Measurements from ENCODE around the gene NLGN1.

The NLGN1 gene

GRCh38 chr3:174046311-174046710, 648.8 kb downstream of the NLGN1 start:
- no peak for ATAC-seq (replicated peaks)
- H3K27me3 Mint-ChIP-seq, result no peaks in the 10 kb centered on the region

GRCh38 chr3:174049472-174049871, 651.9 kb downstream of the NLGN1 start:
- no peak for ATAC-seq (replicated peaks)
- Mint-ChIP-seq H3K27ac (no peak overlapping the region), H3K4me1 (ENCODE audit: low read depth in 2 of 2) (no peaks in the 10 kb centered on the region), H3K27me3 (no peaks in the 10 kb centered on the region), H3K36me3 (ENCODE audit: insufficient read depth) (no peaks in the 10 kb centered on the region), H3K9me3 (peaks cover 8 to 13% of the 10 kb centered on the region in 2 donors), H3K4me3 (no peak overlapping the region)
- DNase-seq, result no peak

More at GRCh38 chr3:174046311-174046710, 648.8 kb downstream of the NLGN1 start:
- Mint-ChIP-seq H3K4me1 (ENCODE audit: low read depth in 2 of 2) (no peaks in the 10 kb centered on the region), H3K9me3 (peaks cover 9 to 19% of the 10 kb centered on the region in 2 donors), H3K36me3 (ENCODE audit: insufficient read depth) (no peaks in the 10 kb centered on the region), H3K27ac (no peak overlapping the region), H3K4me3 (no peak overlapping the region)
- no peak for DNase-seq

DNA sequence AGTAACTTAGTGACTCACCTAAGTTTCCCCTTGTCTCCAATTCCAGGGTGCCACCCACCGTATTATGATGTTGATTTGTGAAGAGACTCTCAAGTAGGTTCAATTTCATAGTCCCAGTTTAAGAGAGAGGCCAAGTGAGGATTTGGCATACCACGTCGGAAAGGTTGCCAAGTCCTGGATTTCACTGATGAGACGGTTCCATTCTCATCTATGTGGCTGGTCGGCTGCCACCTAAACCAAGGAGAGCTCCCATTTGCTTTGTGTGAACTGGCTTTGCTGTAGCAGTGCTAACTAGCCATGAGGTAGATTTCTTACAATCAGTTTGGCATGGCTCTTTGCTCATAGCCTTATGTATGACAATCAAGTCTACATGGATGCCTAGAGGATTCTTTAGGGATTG, 653.6 kb downstream of the NLGN1 start:
- H3K36me3 Mint-ChIP-seq (ENCODE audit: insufficient read depth), result no peaks in the 10 kb centered on the region
- no peaks in the 10 kb centered on the region for H3K27me3 Mint-ChIP-seq
- ATAC-seq (replicated peaks), result no peak
- H3K27ac Mint-ChIP-seq, result no peak overlapping the region
- DNase-seq, result no peak
- no peak overlapping the region for H3K4me3 Mint-ChIP-seq
- peaks cover 8 to 18% of the 10 kb centered on the region in 2 donors for H3K9me3 Mint-ChIP-seq
- no peaks in the 10 kb centered on the region for H3K4me1 Mint-ChIP-seq (ENCODE audit: low read depth in 2 of 2)

DNA sequence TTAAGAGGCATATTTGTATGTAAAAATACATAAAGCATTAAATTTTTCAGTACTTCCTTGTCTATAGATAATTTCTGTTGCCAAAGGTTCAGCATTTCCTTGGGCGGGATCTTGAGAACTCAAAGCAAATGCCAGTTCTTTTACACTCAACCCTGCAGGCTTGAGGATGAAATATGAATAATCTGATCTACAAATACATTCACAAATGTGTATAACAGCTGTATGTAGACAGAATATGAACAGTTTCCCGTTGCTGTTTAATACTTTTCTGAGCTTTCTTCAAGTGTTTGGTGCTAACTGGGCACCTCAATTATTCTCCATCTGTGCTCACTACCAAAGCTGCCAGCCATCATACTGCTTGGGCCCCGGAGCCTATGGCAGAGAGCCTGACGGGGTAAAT, 661.3 kb downstream of the NLGN1 start:
- no peaks in the 10 kb centered on the region for H3K27me3 Mint-ChIP-seq
- ATAC-seq (replicated peaks) (no peak), DNase-seq (no peak)
- H3K9me3 Mint-ChIP-seq, result peaks cover 10% of the 10 kb centered on the region in 2 donors
- H3K4me1 Mint-ChIP-seq (ENCODE audit: low read depth in 2 of 2), result no peaks in the 10 kb centered on the region
- no peak overlapping the region for H3K27ac Mint-ChIP-seq
- no peak overlapping the region for H3K4me3 Mint-ChIP-seq
- no peaks in the 10 kb centered on the region for H3K36me3 Mint-ChIP-seq (ENCODE audit: insufficient read depth)

GRCh38 chr3:174060431-174060830, 662.9 kb downstream of the NLGN1 start:
- DNase-seq (no peak), ATAC-seq (replicated peaks) (no peak)
- H3K36me3 Mint-ChIP-seq (ENCODE audit: insufficient read depth), result no peaks in the 10 kb centered on the region
- no peak overlapping the region for H3K27ac Mint-ChIP-seq
- H3K4me3 Mint-ChIP-seq, result no peak overlapping the region
- H3K9me3 Mint-ChIP-seq, result peaks cover under 1 to 6% of the 10 kb centered on the region in 2 donors
- H3K4me1 Mint-ChIP-seq (ENCODE audit: low read depth in 2 of 2), result no peaks in the 10 kb centered on the region
- H3K27me3 Mint-ChIP-seq, result no peaks in the 10 kb centered on the region

DNA sequence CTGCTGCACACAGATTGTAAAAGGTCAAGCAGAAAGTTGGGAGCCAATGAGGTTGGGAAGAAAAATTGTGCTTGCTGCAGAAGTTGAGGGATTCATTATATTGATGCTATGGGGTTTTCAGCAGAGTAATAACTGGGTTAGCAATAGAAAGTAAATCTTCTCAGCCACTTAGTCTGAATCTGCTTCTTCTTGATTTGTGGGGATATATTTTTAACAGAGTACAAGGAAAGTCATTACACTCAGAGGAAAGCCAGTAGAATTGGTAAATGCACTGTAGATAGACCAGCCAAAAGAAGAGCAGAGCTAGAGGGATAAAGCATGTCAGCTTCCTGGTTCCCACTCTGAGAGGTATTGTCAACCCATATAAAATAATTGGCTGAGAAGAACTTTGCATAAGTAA, 663.6 kb downstream of the NLGN1 start:
- H3K27ac Mint-ChIP-seq, result no peak overlapping the region
- H3K4me3 Mint-ChIP-seq, result no peak overlapping the region
- no peaks in the 10 kb centered on the region for H3K36me3 Mint-ChIP-seq (ENCODE audit: insufficient read depth)
- peaks cover 0 to 6% of the 10 kb centered on the region in 2 donors for H3K9me3 Mint-ChIP-seq
- ATAC-seq (replicated peaks) (no peak), DNase-seq (no peak)
- H3K4me1 Mint-ChIP-seq (ENCODE audit: low read depth in 2 of 2), result no peaks in the 10 kb centered on the region
- H3K27me3 Mint-ChIP-seq, result no peaks in the 10 kb centered on the region

DNA sequence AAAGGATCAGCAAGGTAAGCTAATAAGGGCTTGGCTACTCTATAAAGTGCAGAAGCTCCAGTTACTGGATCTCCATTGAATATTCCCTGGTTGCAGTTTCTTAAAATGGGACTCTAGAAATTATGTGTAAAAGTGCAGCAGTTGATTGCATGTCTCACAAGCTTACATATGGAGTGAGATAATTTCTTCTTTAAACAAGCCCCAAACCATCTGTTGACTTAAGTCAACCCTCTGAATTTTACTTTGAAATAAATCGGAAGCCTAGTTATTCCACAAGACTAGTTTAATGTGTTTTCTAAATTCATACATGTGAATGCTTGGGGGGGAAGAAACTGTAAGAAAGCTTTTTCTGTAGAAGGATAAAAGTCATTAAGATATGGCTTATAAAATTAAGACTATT, 664.2 kb downstream of the NLGN1 start:
- H3K27me3 Mint-ChIP-seq, result no peaks in the 10 kb centered on the region
- ATAC-seq (replicated peaks), result no peak
- H3K4me3 Mint-ChIP-seq, result no peak overlapping the region

DNA sequence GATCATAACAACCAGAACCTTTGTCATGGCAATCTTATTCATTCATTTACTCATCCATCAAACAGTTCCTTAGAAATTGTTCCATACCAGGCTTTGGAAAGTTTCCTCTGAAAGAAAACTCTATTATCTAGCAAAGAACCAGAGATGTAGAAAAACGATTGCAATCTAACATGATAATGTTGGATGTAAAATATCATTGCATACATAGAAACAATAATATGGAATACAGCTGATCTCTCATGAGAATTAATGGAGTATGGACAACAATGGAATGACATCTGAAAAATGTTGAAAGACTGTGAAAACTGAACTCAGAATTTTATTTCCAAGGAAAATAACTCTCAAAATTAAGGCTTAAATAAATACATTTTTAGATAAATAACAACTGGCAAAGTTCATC, 665.4 kb downstream of the NLGN1 start:
- no peak overlapping the region for H3K4me3 Mint-ChIP-seq
- H3K36me3 Mint-ChIP-seq (ENCODE audit: insufficient read depth), result no peaks in the 10 kb centered on the region
- H3K4me1 Mint-ChIP-seq (ENCODE audit: low read depth in 2 of 2), result no peaks in the 10 kb centered on the region
- no peak for DNase-seq
- H3K27ac Mint-ChIP-seq, result no peak overlapping the region
- ATAC-seq (replicated peaks), result no peak
- no peaks in the 10 kb centered on the region for H3K27me3 Mint-ChIP-seq
- peaks cover 0 to 4% of the 10 kb centered on the region in 2 donors for H3K9me3 Mint-ChIP-seq

More for the DNA sequence above, 664.2 kb downstream of the NLGN1 start:
- peaks cover 0 to 6% of the 10 kb centered on the region in 2 donors for H3K9me3 Mint-ChIP-seq
- no peaks in the 10 kb centered on the region for H3K4me1 Mint-ChIP-seq (ENCODE audit: low read depth in 2 of 2)
- H3K27ac Mint-ChIP-seq, result no peak overlapping the region
- no peak for DNase-seq
- no peaks in the 10 kb centered on the region for H3K36me3 Mint-ChIP-seq (ENCODE audit: insufficient read depth)

DNA sequence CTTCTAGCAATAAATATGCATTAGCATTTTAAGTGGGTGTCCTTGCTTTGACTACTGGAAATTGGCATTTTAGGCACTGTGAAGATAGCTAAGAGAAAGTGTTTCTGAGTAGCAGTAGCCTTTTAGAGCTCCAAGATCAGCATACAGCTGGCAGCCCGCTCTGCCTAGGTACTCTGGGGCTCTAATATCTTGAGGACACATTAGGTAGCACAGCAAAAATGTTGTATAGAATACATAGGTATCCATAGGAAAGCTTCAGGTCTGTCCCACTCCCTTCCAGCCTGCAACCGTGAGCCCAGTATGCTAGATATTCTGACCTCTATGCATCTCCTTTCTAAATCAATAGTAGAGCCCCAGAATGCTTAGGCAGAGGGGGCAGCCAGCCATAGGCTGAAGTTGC, 670.5 kb downstream of the NLGN1 start:
- ATAC-seq (replicated peaks) (no peak), DNase-seq (no peak)
- Mint-ChIP-seq H3K27me3 (no peaks in the 10 kb centered on the region), H3K4me1 (ENCODE audit: low read depth in 2 of 2) (no peaks in the 10 kb centered on the region), H3K4me3 (no peak overlapping the region), H3K27ac (no peak overlapping the region), H3K36me3 (ENCODE audit: insufficient read depth) (no peaks in the 10 kb centered on the region), H3K9me3 (peaks cover 4 to 20% of the 10 kb centered on the region in 2 donors)

GRCh38 chr3:174072675-174073074, 675.1 kb downstream of the NLGN1 start:
- DNase-seq, result no peak
- no peak overlapping the region for H3K27ac Mint-ChIP-seq
- no peak overlapping the region for H3K4me3 Mint-ChIP-seq
- no peaks in the 10 kb centered on the region for H3K4me1 Mint-ChIP-seq (ENCODE audit: low read depth in 2 of 2)
- no peak for ATAC-seq (replicated peaks)
- H3K36me3 Mint-ChIP-seq (ENCODE audit: insufficient read depth), result no peaks in the 10 kb centered on the region
- peaks cover 6 to 20% of the 10 kb centered on the region in 2 donors for H3K9me3 Mint-ChIP-seq
- no peaks in the 10 kb centered on the region for H3K27me3 Mint-ChIP-seq

DNA sequence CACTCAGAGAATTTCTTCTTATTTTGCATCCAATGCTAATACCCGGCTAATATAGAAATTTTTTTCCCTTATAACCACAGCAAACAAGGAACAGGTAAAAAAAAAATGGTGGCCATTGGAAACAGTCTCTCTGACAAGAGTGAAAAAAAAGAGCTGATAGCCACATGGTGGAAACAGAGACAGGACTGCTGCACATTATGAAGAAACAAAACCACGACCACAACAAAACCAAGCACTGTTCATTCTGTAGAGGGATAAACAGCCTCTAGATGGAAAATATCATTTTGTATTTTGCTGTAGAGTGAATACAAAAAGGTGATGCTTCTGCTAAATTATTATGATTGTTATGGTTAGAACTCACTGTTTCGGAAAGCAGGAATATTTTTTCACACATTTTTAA, 686.2 kb downstream of the NLGN1 start:
- H3K9me3 Mint-ChIP-seq, result peaks cover 1 to 7% of the 10 kb centered on the region in 2 donors
- ATAC-seq (replicated peaks) (no peak), DNase-seq (no peak)
- H3K4me1 Mint-ChIP-seq (ENCODE audit: low read depth in 2 of 2), result no peaks in the 10 kb centered on the region
- no peaks in the 10 kb centered on the region for H3K36me3 Mint-ChIP-seq (ENCODE audit: insufficient read depth)
- no peaks in the 10 kb centered on the region for H3K27me3 Mint-ChIP-seq
- no peak overlapping the region for H3K27ac Mint-ChIP-seq
- H3K4me3 Mint-ChIP-seq, result no peak overlapping the region

- Mint-ChIP-seq H3K36me3 (ENCODE audit: insufficient read depth) (no peaks in the 10 kb centered on the region), H3K4me3 (no peak overlapping the region), H3K4me1 (ENCODE audit: low read depth in 2 of 2) (no peaks in the 10 kb centered on the region), H3K27ac (no peak overlapping the region), H3K9me3 (peaks cover 3 to 14% of the 10 kb centered on the region in 2 donors), H3K27me3 (no peaks in the 10 kb centered on the region)
- no peak for ATAC-seq (replicated peaks)
- no peak for DNase-seq
Observed at GRCh38 chr3:174089592-174089991, 692.0 kb downstream of the NLGN1 start.

- H3K4me1 Mint-ChIP-seq (ENCODE audit: low read depth in 2 of 2), result no peaks in the 10 kb centered on the region
- DNase-seq, result no peak
- no peaks in the 10 kb centered on the region for H3K27me3 Mint-ChIP-seq
- ATAC-seq (replicated peaks), result no peak
- no peaks in the 10 kb centered on the region for H3K36me3 Mint-ChIP-seq (ENCODE audit: insufficient read depth)
- no peak overlapping the region for H3K27ac Mint-ChIP-seq
- H3K9me3 Mint-ChIP-seq, result peaks cover 3 to 6% of the 10 kb centered on the region in 2 donors
- no peak overlapping the region for H3K4me3 Mint-ChIP-seq
Observed at GRCh38 chr3:174094669-174095068, 697.1 kb downstream of the NLGN1 start.

DNA sequence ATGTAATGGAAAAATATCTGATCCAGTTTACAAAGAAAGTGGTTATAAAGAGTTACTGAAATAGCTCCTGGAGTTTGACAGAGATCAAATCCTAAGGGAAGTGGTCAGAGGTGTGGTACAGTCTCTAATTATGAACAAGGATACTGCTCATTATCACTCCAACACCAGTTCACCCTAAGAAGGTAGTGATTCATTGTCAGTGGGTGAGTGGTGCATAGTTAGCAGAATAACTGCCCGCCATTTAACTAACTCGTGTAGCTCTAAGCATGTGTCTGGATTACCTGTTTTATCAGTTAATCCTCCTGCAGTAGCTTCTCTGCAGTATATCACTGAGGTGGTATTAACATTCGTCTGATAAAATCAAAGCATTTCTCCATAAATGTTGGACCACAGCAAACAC, 700.1 kb downstream of the NLGN1 start:
- DNase-seq (no peak), ATAC-seq (replicated peaks) (no peak)
- Mint-ChIP-seq H3K27me3 (no peaks in the 10 kb centered on the region), H3K4me3 (no peak overlapping the region), H3K9me3 (peaks cover 0 to 10% of the 10 kb centered on the region in 2 donors), H3K36me3 (ENCODE audit: insufficient read depth) (peaks cover 2% of the 10 kb centered on the region), H3K27ac (no peak overlapping the region), H3K4me1 (ENCODE audit: low read depth in 2 of 2) (no peaks in the 10 kb centered on the region)

GRCh38 chr3:174098746-174099145, 701.2 kb downstream of the NLGN1 start:
- H3K27me3 Mint-ChIP-seq, result no peaks in the 10 kb centered on the region
- no peak overlapping the region for H3K4me3 Mint-ChIP-seq
- no peaks in the 10 kb centered on the region for H3K4me1 Mint-ChIP-seq (ENCODE audit: low read depth in 2 of 2)
- peaks cover 2% of the 10 kb centered on the region for H3K36me3 Mint-ChIP-seq (ENCODE audit: insufficient read depth)
- H3K9me3 Mint-ChIP-seq, result peaks cover 0 to 7% of the 10 kb centered on the region in 2 donors
- no peak for DNase-seq
- ATAC-seq (replicated peaks), result no peak
- H3K27ac Mint-ChIP-seq, result no peak overlapping the region

Measured in effector memory CD8-positive, alpha-beta T cell (primary cell).